HCT116 (cell line): Measurements from ENCODE around the gene AIFM1. TPM values are rescaled to one million over a fixed set of nuclear protein-coding genes. Genes with fewer than 3 reads are reported as not detected.

Source experiments
- ATAC-seq: fragments of 200-7000 bp; cut with Tn5 transposase; 2 replicates; pipeline ENCODE4 v1.9.1; 2020; ENCODE audit warnings: mild to moderate bottlenecking, moderate library complexity
- BruUV-seq: library from RNA; stranded (reverse); fragments of 400-500 nt; replicated peaks from 2 replicates; lab custom pipeline; 2021; lab: Mats Ljungman, UMichigan
- CTCF ChIA-PET: fragments of 300-600 bp; sonication (Branson Sonifier 250); formaldehyde crosslinking; loops from one replicate; lab custom pipeline; 2021; ENCODE audit warnings: antibody characterized with exemption; lab: Charles Lee
- POLR2A ChIA-PET: fragments of 300-600, 350-600 bp; sonication (Branson Sonifier 250); formaldehyde crosslinking; loops from one replicate; lab custom pipeline; 2021; ENCODE audit warnings: antibody characterized with exemption; lab: Charles Lee
- RAD21 ChIA-PET, 2 experiments: fragments of 300-600 bp; sonication (Branson Sonifier 250); formaldehyde crosslinking; loops; one replicate each; lab custom pipeline; 2023; ENCODE audit warnings: low total read pairs in 2 of 2; ENCODE audit not compliant: uncharacterized antibody in 2 of 2, unreplicated experiment in 2 of 2, low non-redundant PET in 1 of 2; lab: Charles Lee
- DNase-seq: peaks from one replicate; pipeline ENCODE4 v3.0.0-alpha.2; 2010; ENCODE audit warnings: low read depth, low spot score
- H2AFZ ChIP-seq: fragments of 200-600 bp; shearing (Covaris generic), sonication (generic); 2 replicates; pipeline ENCODE4 v1.6.1; 2017; ENCODE audit warnings: low read depth, mixed run types, mixed read lengths, antibody characterized with exemption, low read length; ENCODE audit not compliant: poor library complexity, severe bottlenecking
- H3K27ac ChIP-seq: 2 replicates; pipeline ENCODE4 v1.5.1; 2012; ENCODE audit warnings: low read depth, low read length
- H3K27me3 ChIP-seq: fragments of 200-600 bp; sonication (generic); 2 replicates; pipeline ENCODE4 v1.6.1; 2016; ENCODE audit warnings: mixed run types, low read length, mixed read lengths; ENCODE audit not compliant: insufficient read depth
- H3K36me3 ChIP-seq, 2 experiments: fragments of 200-500 bp in 1 of 2; fragments of 200-600 bp in 1 of 2; sonication (Bioruptor generic) in 1 of 2; sonication (generic) in 1 of 2; 2 replicates each; pipeline versions ENCODE4 v1.5.1 to v1.6.1; 2014 to 2016; ENCODE audit warnings: low read length in 2 of 2, inconsistent platforms in 1 of 2, mixed read lengths in 1 of 2, mixed run types in 1 of 2; ENCODE audit not compliant: insufficient read depth in 2 of 2, control insufficient read depth in 1 of 2
- H3K4me1 ChIP-seq, 2 experiments: fragments of 200-600 bp in 1 of 2; sonication (generic) in 1 of 2; 2 replicates each; pipeline versions ENCODE4 v1.5.1 to v1.6.1; 2012 to 2017; ENCODE audit warnings: low read length in 2 of 2, inconsistent platforms in 1 of 2, mild to moderate bottlenecking in 1 of 2, mixed read lengths in 1 of 2, mixed run types in 1 of 2, moderate library complexity in 1 of 2; ENCODE audit not compliant: insufficient read depth in 2 of 2, control insufficient read depth in 1 of 2
- H3K4me2 ChIP-seq: fragments of 200-600 bp; sonication (generic); 2 replicates; pipeline ENCODE4 v1.6.1; 2017; ENCODE audit warnings: mixed run types, low read length, mixed read lengths
- H3K4me3 ChIP-seq, 2 experiments: fragments of 200-600 bp in 1 of 2; sonication (generic) in 1 of 2; replicated peaks in 1 of 2; 2 replicates each; pipeline ENCODE4 v1.5.1; 2011 to 2016; ENCODE audit warnings: low read length in 2 of 2, control low read depth in 1 of 2, low read depth in 1 of 2, mild to moderate bottlenecking in 1 of 2, mixed read lengths in 1 of 2, mixed run types in 1 of 2
- H3K79me2 ChIP-seq: fragments of 200-600 bp; sonication (generic); 2 replicates; pipeline ENCODE4 v1.6.1; 2017; ENCODE audit warnings: mild to moderate bottlenecking, mixed run types, low read length, moderate library complexity, mixed read lengths; ENCODE audit not compliant: insufficient read depth
- H3K9ac ChIP-seq: fragments of 200-600 bp; sonication (generic); 2 replicates; pipeline ENCODE4 v1.6.1; 2016; ENCODE audit warnings: low read length, mixed read lengths
- H3K9me2 ChIP-seq: fragments of 200-600 bp; sonication (generic), shearing (Covaris generic); 2 replicates; pipeline ENCODE4 v1.6.1; 2017; ENCODE audit warnings: mixed run types, mild to moderate bottlenecking, moderate library complexity; ENCODE audit not compliant: insufficient read depth
- H3K9me3 ChIP-seq, 2 experiments: fragments of 200-500 bp in 1 of 2; fragments of 200-600 bp in 1 of 2; sonication (Bioruptor generic) in 1 of 2; sonication (generic) in 1 of 2; 2 replicates each; pipeline ENCODE4 v1.6.1; 2014 to 2017; ENCODE audit warnings: low read length in 2 of 2, mixed read lengths in 2 of 2, inconsistent platforms in 1 of 2, low read depth in 1 of 2, mild to moderate bottlenecking in 1 of 2, mixed run types in 1 of 2, moderate library complexity in 1 of 2; ENCODE audit not compliant: control insufficient read depth in 1 of 2, insufficient read depth in 1 of 2
- H4K20me1 ChIP-seq: fragments of 200-600 bp; sonication (generic), shearing (Covaris generic); 2 replicates; pipeline ENCODE4 v1.6.1; 2017; ENCODE audit warnings: mixed run types, mild to moderate bottlenecking, moderate library complexity; ENCODE audit not compliant: insufficient read depth
- ATF3 ChIP-seq: IDR thresholded peaks from 2 replicates; pipeline ENCODE4 v1.6.1; 2012
- CEBPB ChIP-seq: IDR thresholded peaks from 2 replicates; pipeline ENCODE4 v1.6.1; 2012; ENCODE audit warnings: low read depth
- CTCF ChIP-seq, 3 experiments: fragments of 200-600 bp in 1 of 3; sonication (generic) in 1 of 3; IDR thresholded peaks in 2 of 3; conservative IDR thresholded peaks in 1 of 3; 2 replicates each; pipeline ENCODE4 v1.5.1; 2012 to 2017; ENCODE audit warnings: low read depth in 2 of 3, low read length in 2 of 3, antibody characterized with exemption in 1 of 3, borderline replicate concordance in 1 of 3, control low read depth in 1 of 3, mild to moderate bottlenecking in 1 of 3, mixed read lengths in 1 of 3, mixed run types in 1 of 3, moderate library complexity in 1 of 3; ENCODE audit not compliant: insufficient read depth in 1 of 3
- EZH2 ChIP-seq: fragments of 200-600 bp; sonication (generic); IDR thresholded peaks from 2 replicates; pipeline ENCODE4 v1.6.1; 2017; ENCODE audit warnings: antibody characterized with exemption, mixed run types
- RAD21 ChIP-seq: IDR thresholded peaks from 2 replicates; pipeline ENCODE4 v1.6.1; 2012; ENCODE audit warnings: low read depth, mild to moderate bottlenecking
- REST ChIP-seq: IDR thresholded peaks from 2 replicates; pipeline ENCODE4 v1.6.1; 2012; ENCODE audit warnings: low read depth
- SP1 ChIP-seq: IDR thresholded peaks from 2 replicates; pipeline ENCODE4 v1.6.1; 2012; ENCODE audit warnings: low read depth
- ZNF274 ChIP-seq: fragments of 200-500 bp; sonication (Bioruptor generic); IDR thresholded peaks from 2 replicates; pipeline ENCODE4 v1.6.1; 2014; ENCODE audit warnings: mild to moderate bottlenecking, low read depth, low read length, inconsistent platforms
- intact Hi-C: fragments of 100-400 bp; cut with micrococcal nuclease; formaldehyde crosslinking; loops from 2 replicates; pipeline ENCODE4 v1.10.0; 2022
- total RNA-seq: library from RNA; stranded (reverse); gene quantifications from one replicate; pipeline ENCODE4 v1.2.1, GENCODE V29; 2021; ENCODE audit not compliant: unreplicated experiment

The AIFM1 gene
- total RNA-seq, 1 experiment from 2014 or later = 50.0 TPM

- BruUV-seq = no TSS peak
- RAD21 ChIA-PET = no interaction called here
- Histone ChIP-seq H3K4me1 (no peaks in the 10 kb centered on the region), H3K9ac (no peak overlapping the region)
- POLR2A ChIA-PET = no interaction called here
- DNase-seq = no peak
- intact Hi-C loops = no loop called here
- TF ChIP-seq RAD21 (no peak), CTCF (IDR thresholded peaks at IDR 0.05 in 2 of 3, conservative IDR thresholded peaks at IDR 0.05 in 1 of 3; ENCODE audit: borderline replicate concordance in 1 of 3, insufficient read depth in 1 of 3, low read depth in 2 of 3, low read length in 2 of 3) (no peak)
- TF ChIP-seq, all 23 proteins: peak for 0
- no peak for ATAC-seq
- Histone ChIP-seq H3K36me3 (no peaks in the 10 kb centered on the region), H3K4me3 (no peak overlapping the region), H3K27me3 (no peaks in the 10 kb centered on the region), H2AFZ (no peak overlapping the region), H4K20me1 (no peaks in the 10 kb centered on the region), H3K27ac (no peak overlapping the region), H3K79me2 (peaks cover 8% of the 10 kb centered on the region), H3K9me3 (no peaks in the 10 kb centered on the region), H3K4me2 (no peak overlapping the region), H3K9me2 (no peaks in the 10 kb centered on the region)
- CTCF ChIA-PET = no interaction called here
These were observed 81.8 kb downstream of the AIFM1 start for GRCh38 chrX:130083656-130084382.

GRCh38 chrX:130083107-130083490, 82.5 kb downstream of the AIFM1 start:
- H3K9me3 ChIP-seq = no peaks in the 10 kb centered on the region
- no peak for TF ChIP-seq SP1
- no peak for TF ChIP-seq EZH2
- TF ChIP-seq REST = no peak
- TF ChIP-seq ZNF274 = no peak
- TF ChIP-seq CEBPB = no peak
- no peak for TF ChIP-seq ATF3
- H3K27me3 ChIP-seq = no peaks in the 10 kb centered on the region
- ChIA-PET RAD21 (no interaction called here), CTCF (no interaction called here), POLR2A (no interaction called here)
- no peak overlapping the region for H3K4me2 ChIP-seq
- no peak overlapping the region for H3K4me3 ChIP-seq
- H3K9me2 ChIP-seq = no peaks in the 10 kb centered on the region
- no TSS peak for BruUV-seq
- intact Hi-C loops = no loop called here
- H3K79me2 ChIP-seq = peaks cover 8% of the 10 kb centered on the region
- no peaks in the 10 kb centered on the region for H3K36me3 ChIP-seq
- H4K20me1 ChIP-seq = no peaks in the 10 kb centered on the region
- no peaks in the 10 kb centered on the region for H3K4me1 ChIP-seq
- no peak overlapping the region for H2AFZ ChIP-seq
- ATAC-seq (no peak), DNase-seq (no peak)
- H3K9ac ChIP-seq = no peak overlapping the region
- no peak overlapping the region for H3K27ac ChIP-seq
